HepG2 (cell line): ENCODE measurements around the gene CLDN7. TPM values are rescaled to one million over a fixed set of nuclear protein-coding genes. Genes with fewer than 3 reads are reported as not detected.

Source experiments
- AHDC1 ChIP-seq: sonication (generic); formaldehyde crosslinking; IDR thresholded peaks from 2 replicates; pipeline ENCODE4 v1.5.1; 2020; ENCODE audit warnings: mild to moderate bottlenecking, missing genetic modification reagents, borderline replicate concordance
- ATM ChIP-seq: fragments of 450-650 bp; IDR thresholded peaks from 2 replicates; pipeline ENCODE4 v1.7.1; 2017; ENCODE audit warnings: mild to moderate bottlenecking, borderline replicate concordance
- FLYWCH1 ChIP-seq: sonication (generic); formaldehyde crosslinking; IDR thresholded peaks from 2 replicates; pipeline ENCODE4 v1.8.1; 2023; ENCODE audit warnings: mild to moderate bottlenecking, missing genetic modification reagents
- NFYB ChIP-seq: sonication (generic); formaldehyde crosslinking; IDR thresholded peaks from 2 replicates; pipeline ENCODE4 v1.4.0; 2020; ENCODE audit warnings: missing genetic modification reagents
- RFXANK ChIP-seq: IDR thresholded peaks from 2 replicates; pipeline ENCODE4 v1.6.1; 2016
- SMARCC2 ChIP-seq: fragments of 450-650 bp; IDR thresholded peaks from 2 replicates; pipeline ENCODE4 v1.6.1; 2017; ENCODE audit warnings: antibody characterized with exemption, mild to moderate bottlenecking
- SOX13 ChIP-seq, 3 experiments: fragments of 450-650 bp in 1 of 3; sonication (generic) in 1 of 3; formaldehyde crosslinking in 1 of 3; IDR thresholded peaks in 2 of 3; conservative IDR thresholded peaks in 1 of 3; 2 replicates each; pipeline versions ENCODE4 v1.5.0 to v1.6.1; 2016 to 2020; ENCODE audit warnings: antibody characterized with exemption in 1 of 3, mild to moderate bottlenecking in 1 of 3, missing compliant biosample characterization in 1 of 3, missing genetic modification reagents in 1 of 3, moderate library complexity in 1 of 3
- SRSF1 ChIP-seq: fragments of 200-400 bp; formaldehyde crosslinking; optimal IDR thresholded peaks from 2 replicates; pipeline ENCODE3; 2017; ENCODE audit warnings: mild to moderate bottlenecking, low read depth, low read length, moderate library complexity
- ZBTB2 ChIP-seq: sonication (generic); formaldehyde crosslinking; IDR thresholded peaks from 2 replicates; pipeline ENCODE4 v1.8.0; 2022; ENCODE audit warnings: low read depth, missing genetic modification reagents
- ZBTB46 ChIP-seq: sonication (generic); formaldehyde crosslinking; IDR thresholded peaks from 2 replicates; pipeline ENCODE4 v1.4.0; 2020; ENCODE audit warnings: mild to moderate bottlenecking, missing genetic modification reagents, borderline replicate concordance
- ZFP37 ChIP-seq: sonication (generic); formaldehyde crosslinking; IDR thresholded peaks from 2 replicates; pipeline ENCODE4 v1.4.0; 2020; ENCODE audit warnings: missing genetic modification reagents, borderline replicate concordance
- ZMYM4 ChIP-seq: sonication (generic); formaldehyde crosslinking; IDR thresholded peaks from 2 replicates; pipeline ENCODE4 v1.8.1; 2023; ENCODE audit warnings: mild to moderate bottlenecking, missing genetic modification reagents
- ZNF280B ChIP-seq: sonication (generic); formaldehyde crosslinking; IDR thresholded peaks from 2 replicates; pipeline ENCODE4 v1.5.0; 2020; ENCODE audit warnings: missing genetic modification reagents, mild to moderate bottlenecking, borderline replicate concordance
- ZNF468 ChIP-seq: sonication (generic); formaldehyde crosslinking; IDR thresholded peaks from 2 replicates; pipeline ENCODE4 v1.8.0; 2022; ENCODE audit warnings: mild to moderate bottlenecking, moderate library complexity, missing genetic modification reagents
- ZNF616 ChIP-seq: sonication (generic); formaldehyde crosslinking; IDR thresholded peaks from 2 replicates; pipeline ENCODE4 v1.5.0; 2020; ENCODE audit warnings: low read depth, mild to moderate bottlenecking, missing genetic modification reagents
- ZNF660 ChIP-seq: sonication (generic); formaldehyde crosslinking; IDR thresholded peaks from 2 replicates; pipeline ENCODE4 v1.5.1; 2020; ENCODE audit warnings: mild to moderate bottlenecking, low read depth, missing genetic modification reagents, borderline replicate concordance
- ZNF703 ChIP-seq: sonication (generic); formaldehyde crosslinking; IDR thresholded peaks from 2 replicates; pipeline ENCODE4 v1.5.1; 2020; ENCODE audit warnings: missing genetic modification reagents, mild to moderate bottlenecking, moderate library complexity, borderline replicate concordance
- ZNF709 ChIP-seq: sonication (generic); formaldehyde crosslinking; IDR thresholded peaks from 2 replicates; pipeline ENCODE4 v1.5.0; 2020; ENCODE audit warnings: mild to moderate bottlenecking, missing genetic modification reagents
- ZNF790 ChIP-seq: sonication (generic); formaldehyde crosslinking; IDR thresholded peaks from 2 replicates; pipeline ENCODE4 v1.8.0; 2022; ENCODE audit warnings: missing genetic modification reagents, mild to moderate bottlenecking, borderline replicate concordance
- polyA plus RNA-seq, 8 experiments: library from polyadenylated mRNA; depleted of rRNA in 3 of 8; stranded (reverse) in 7 of 8; unstranded in 1 of 8; fragments of >200 nt; fragmentation: Illumina TruSeq in 4 of 8; extraction: Trizol in 4 of 8; gene quantifications; 2 replicates each; pipeline versions ENCODE4 v1.2.1 to v1.2.3, GENCODE V29; 2011 to 2016; ENCODE audit warnings: low read depth in 4 of 8, missing spikeins in 1 of 8, mixed read lengths in 1 of 8; ENCODE audit not compliant: insufficient read depth in 1 of 8
- total RNA-seq, 5 experiments: library from RNA; depleted of rRNA; stranded (reverse); fragments of >200 nt; fragmentation: Illumina TruSeq; extraction: Trizol; gene quantifications; 2 replicates each; pipeline ENCODE4 v1.2.3, GENCODE V29; 2016; ENCODE audit warnings: low read depth in 1 of 5

CLDN7 gene
- total and polyA plus RNA-seq, 2 of the 13 experiments (the other 11 are each of a cell fraction or from before 2014, with no cell fraction given): not detected

GRCh38 chr17:7219229-7219811 is 43.0 kb downstream of the CLDN7 start (continued):
- TF ChIP-seq ZNF280B: no peak
- no peak for TF ChIP-seq NFYB
- TF ChIP-seq ZBTB46: no peak
- TF ChIP-seq ZNF790 (CRISPR knock-in tag): no peak
- TF ChIP-seq ZNF703: no peak
- TF ChIP-seq SMARCC2: no peak
- TF ChIP-seq ZFP37: no peak
- TF ChIP-seq SRSF1: no peak
- TF ChIP-seq ZNF468 (CRISPR knock-in tag): no peak
- no peak for TF ChIP-seq ZNF709
- TF ChIP-seq ZBTB2 (CRISPR knock-in tag): no peak
- no peak for TF ChIP-seq AHDC1
- no peak for TF ChIP-seq ZNF660 (CRISPR knock-in tag)
- peak; percentile 30; the same call in 1 of the 2 replicates for TF ChIP-seq FLYWCH1
- TF ChIP-seq ATM: no peak
- TF ChIP-seq ZMYM4 (CRISPR knock-in tag): no peak
- TF ChIP-seq SOX13 (IDR thresholded peaks at IDR 0.05): no peak
- no peak for TF ChIP-seq SOX13 (CRISPR knock-in tag; conservative IDR thresholded peaks at IDR 0.05 in 1 of 2, IDR thresholded peaks at IDR 0.05 in 1 of 2)
- TF ChIP-seq ZNF616 (CRISPR knock-in tag): no peak
- TF ChIP-seq RFXANK (CRISPR knock-in tag): no peak
